Measurements from ENCODE around the gene DCLK2. TPM values are rescaled to one million over a fixed set of nuclear protein-coding genes. Genes with fewer than 3 reads are reported as not detected.

The DCLK2 gene
- total and polyA plus RNA-seq, 2 of the 8 experiments (the other 6 are each of a cell fraction or from before 2014, with no cell fraction given): 0.32 to 0.37 TPM

- H2AFZ ChIP-seq (ENCODE audit: low read length): no peak overlapping the region; the same call in 1 of the 2 replicates
- H3K9ac ChIP-seq (replicated peaks in 1 of 4; ENCODE audit: extremely low read depth in 1 of 4, low read depth in 3 of 4, low read length in 3 of 4): peak overlapping the region in 1 of 4 experiments; percentile 34; a peak in 1 of 7 replicates
- no peaks in the 10 kb centered on the region for H3K9me3 ChIP-seq (ENCODE audit: insufficient read depth in 2 of 2, low read depth in 1 of 2, low read length in 1 of 2)
- no peak overlapping the region for H2BK120ac ChIP-seq (replicated peaks; ENCODE audit: low read depth, low read length)
- H4K8ac ChIP-seq (ENCODE audit: extremely low read depth, insufficient read depth, low read length): no peak overlapping the region; the same call in 1 of the 2 replicates
- POLR2A ChIA-PET (ENCODE audit: partially characterized antibody): interaction anchor here (1.4 kb wide), 1 partner anchor 130 kb away, joined by 3 read pairs; no protein-coding TSS in a partner anchor
- peak overlapping the region; percentile 76 to 95 for H3K4me2 ChIP-seq (ENCODE audit: insufficient read depth in 1 of 2, low read depth in 2 of 2, low read length in 2 of 2)
- CTCF ChIA-PET (ENCODE audit: partially characterized antibody): interaction anchor here (0.9 to 1.4 kb wide), 9 partner anchors 11 to 165 kb away, joined by 3 to 5 read pairs (median 3); no protein-coding TSS in a partner anchor
- no peak overlapping the region for H3K56ac ChIP-seq (replicated peaks; ENCODE audit: insufficient read length, low read depth, low read length)
- peak overlapping the region; percentile 40 to 71 (median 53) for H3K4me3 ChIP-seq (ENCODE audit: extremely low read depth in 1 of 4, insufficient read depth in 2 of 4, low read depth in 3 of 4, low read length in 4 of 4)
- no peaks in the 10 kb centered on the region for H3K79me2 ChIP-seq (ENCODE audit: control insufficient read depth in 1 of 2, insufficient read depth in 2 of 2, low read length in 2 of 2)
- no peak overlapping the region for H4K5ac ChIP-seq (ENCODE audit: insufficient read length, low read depth, low read length)
- H3K4me1 ChIP-seq (replicated peaks in 1 of 4; ENCODE audit: control insufficient read depth in 3 of 4, insufficient read depth in 4 of 4, low read length in 3 of 4): peaks cover 0 to 5% (median 0%) of the 10 kb centered on the region in 4 experiments; a peak in 5 of 7 replicates
- peaks cover 11% of the 10 kb centered on the region; the same call in 1 of the 2 replicates for H3K23me2 ChIP-seq (ENCODE audit: low read depth, low read length)
- H3K36me3 ChIP-seq (ENCODE audit: control insufficient read depth in 2 of 4, insufficient read depth in 4 of 4, low read length in 3 of 4): no peaks in the 10 kb centered on the region
- H2BK20ac ChIP-seq (ENCODE audit: low read length): no peak overlapping the region
- H2BK5ac ChIP-seq (ENCODE audit: low read depth, low read length): no peak overlapping the region
- no peak overlapping the region for H3K27ac ChIP-seq (ENCODE audit: low read depth, low read length)
- H3K14ac ChIP-seq (ENCODE audit: insufficient read length): no peak overlapping the region
- no peak overlapping the region for H4K91ac ChIP-seq (replicated peaks; ENCODE audit: insufficient read length, low read length)
- no peak for FAIRE-seq
- H4K20me1 ChIP-seq (replicated peaks in 1 of 2; ENCODE audit: control insufficient read depth in 1 of 2, insufficient read depth in 2 of 2, low read length in 2 of 2): peaks cover 0 to 5% of the 10 kb centered on the region in 2 experiments
- peaks cover 5 to 41% (median 26%) of the 10 kb centered on the region in 4 experiments for H3K27me3 ChIP-seq (replicated peaks in 1 of 4; ENCODE audit: control insufficient read depth in 3 of 4, extremely low read depth in 1 of 4, insufficient read depth in 3 of 4, low read length in 3 of 4)
- H3K79me1 ChIP-seq (ENCODE audit: low read depth, low read length): no peaks in the 10 kb centered on the region
- DNase-seq (ENCODE audit: low read depth in 1 of 2, low spot score in 2 of 2): peak in 1 of 2 experiments; percentile 65
- H2BK12ac ChIP-seq (ENCODE audit: low read depth, low read length): no peak overlapping the region
- no peak overlapping the region for H3K23ac ChIP-seq (ENCODE audit: insufficient read length)
- H3K4ac ChIP-seq (replicated peaks; ENCODE audit: insufficient read length, low read depth, low read length): no peak overlapping the region
- no peak overlapping the region for H2BK15ac ChIP-seq (ENCODE audit: low read length)
- H3K18ac ChIP-seq (ENCODE audit: extremely low read depth, low read length): no peak overlapping the region
- no peak overlapping the region for H2AK5ac ChIP-seq (ENCODE audit: low read depth, low read length)
- 1% methylated on average over 33 of the region's 59 CpGs; no CpG with 5 or more reads in 1 of the 2 experiments for WGBS, 2 experiments (ENCODE audit: extremely low coverage in 1 of 2, insufficient coverage in 1 of 2, insufficient read length in 1 of 2, insufficient replicate concordance in 2 of 2, low coverage in 1 of 2, low lambda C conversion rate in 2 of 2, missing lambda C conversion rate in 1 of 2)
- TF ChIP-seq EP300 (IDR thresholded peaks at IDR 0.05; ENCODE audit: borderline replicate concordance in 1 of 2, low read depth in 2 of 2, low read length in 2 of 2) (no peak), RBBP5 (IDR thresholded peaks at IDR 0.05; ENCODE audit: borderline replicate concordance, low read depth, low read length) (0 out of 2 replicates have a peak, but pooled peaks have one; percentile 35), HDAC2 (IDR thresholded peaks at IDR 0.05; ENCODE audit: borderline replicate concordance in 1 of 2, low read depth in 2 of 2, low read length in 2 of 2) (no peak), GTF2F1 (IDR thresholded peaks at IDR 0.05; ENCODE audit: borderline replicate concordance, low read depth, low read length) (no peak), GABPA (IDR thresholded peaks at IDR 0.05; ENCODE audit: borderline replicate concordance, insufficient read depth, low read length) (no peak), KDM1A (IDR thresholded peaks at IDR 0.05; ENCODE audit: borderline replicate concordance, low read length) (no peak), POU5F1 (IDR thresholded peaks at IDR 0.05; ENCODE audit: low read depth, low read length) (no peak), SIN3A (conservative IDR thresholded peaks at IDR 0.05 in 1 of 2, IDR thresholded peaks at IDR 0.05 in 1 of 2; ENCODE audit: low read depth in 1 of 2, low read length in 2 of 2) (no peak), SP4 (IDR thresholded peaks at IDR 0.05; ENCODE audit: low read length) (no peak), BCL11A (IDR thresholded peaks at IDR 0.05; ENCODE audit: low read depth in 2 of 2, low read length in 2 of 2) (no peak), EZH2 (IDR thresholded peaks at IDR 0.05; ENCODE audit: low read depth, low read length, severe bottlenecking) (peak; percentile 78), POLR2A (IDR thresholded peaks at IDR 0.05; ENCODE audit: control extremely low read depth in 1 of 2, low read depth in 2 of 2, low read length in 2 of 2) (no peak)
Measured at GRCh38 chr4:150078579-150079080, 385 bp downstream of the DCLK2 start.
